HEK293 (cell line): ENCODE measurements around the gene HDAC10.

ENCODE experiments used
- CTCF ChIP-seq: fragments of 450-650 bp; formaldehyde crosslinking; IDR thresholded peaks from 2 replicates; pipeline ENCODE4 v1.5.1; 2016; ENCODE audit warnings: missing biosample characterization, missing genetic modification characterization
- REST ChIP-seq: fragments of 450-650 bp; formaldehyde crosslinking; IDR thresholded peaks from 2 replicates; pipeline ENCODE4 v1.5.1; 2016; ENCODE audit warnings: missing biosample characterization, missing genetic modification characterization
- TCF7L2 ChIP-seq: IDR thresholded peaks from 2 replicates; pipeline ENCODE4 v1.6.1; 2011; ENCODE audit warnings: low read depth, mild to moderate bottlenecking, inconsistent platforms, low read length, moderate library complexity, borderline replicate concordance
- YY1 ChIP-seq: fragments of 450-650 bp; formaldehyde crosslinking; IDR thresholded peaks from 2 replicates; pipeline ENCODE4 v1.5.1; 2018; ENCODE audit warnings: missing biosample characterization, missing genetic modification characterization
- ZBTB11 ChIP-seq: fragments of 450-650 bp; formaldehyde crosslinking; conservative IDR thresholded peaks from 2 replicates; pipeline ENCODE4 v1.5.1; 2016; ENCODE audit warnings: low read depth, missing biosample characterization, missing genetic modification characterization
- ZFP3 ChIP-seq: fragments of 450-650 bp; formaldehyde crosslinking; IDR thresholded peaks from 2 replicates; pipeline ENCODE4 v1.5.1; 2016; ENCODE audit warnings: low read depth, missing biosample characterization, missing genetic modification characterization
- ZNF148 ChIP-seq: fragments of 450-650 bp; formaldehyde crosslinking; IDR thresholded peaks from 2 replicates; pipeline ENCODE4 v1.5.0; 2017; ENCODE audit warnings: missing biosample characterization, missing genetic modification characterization, borderline replicate concordance
- ZNF311 ChIP-seq: fragments of 450-650 bp; formaldehyde crosslinking; IDR thresholded peaks from 2 replicates; pipeline ENCODE4 v1.5.1; 2017; ENCODE audit warnings: missing biosample characterization, missing genetic modification characterization, borderline replicate concordance
- ZNF561 ChIP-seq: fragments of 450-650 bp; IDR thresholded peaks from 2 replicates; pipeline ENCODE4 v1.5.1; 2018; ENCODE audit warnings: missing biosample characterization, missing genetic modification characterization, borderline replicate concordance
- ZNF76 ChIP-seq: fragments of 450-650 bp; formaldehyde crosslinking; IDR thresholded peaks from 2 replicates; pipeline ENCODE4; 2016; ENCODE audit warnings: low read depth, missing biosample characterization, missing genetic modification characterization, borderline replicate concordance

GRCh38 chr22:50278461-50278860 lies 27.4 kb upstream of the HDAC10 start:
- TF ChIP-seq CTCF (no peak), TCF7L2 (no peak), ZNF76 (tag by site-specific recombination) (no peak), REST (tag by site-specific recombination) (no peak), ZNF148 (tag by site-specific recombination) (no peak), ZBTB11 (tag by site-specific recombination) (no peak), YY1 (no peak), ZNF311 (no peak), ZFP3 (tag by site-specific recombination) (no peak), ZNF561 (no peak)
